ENCODE measurements around the gene PURA. TPM values are rescaled to one million over a fixed set of nuclear protein-coding genes. Genes with fewer than 3 reads are reported as not detected.
A peak's percentile ranks its signal among the peaks of the same experiment; 100 is the strongest.

Gene PURA
- total and polyA plus RNA-seq, 2 of the 4 experiments (the other 2 are of a cell fraction): 3.8 to 5.6 TPM

DNA sequence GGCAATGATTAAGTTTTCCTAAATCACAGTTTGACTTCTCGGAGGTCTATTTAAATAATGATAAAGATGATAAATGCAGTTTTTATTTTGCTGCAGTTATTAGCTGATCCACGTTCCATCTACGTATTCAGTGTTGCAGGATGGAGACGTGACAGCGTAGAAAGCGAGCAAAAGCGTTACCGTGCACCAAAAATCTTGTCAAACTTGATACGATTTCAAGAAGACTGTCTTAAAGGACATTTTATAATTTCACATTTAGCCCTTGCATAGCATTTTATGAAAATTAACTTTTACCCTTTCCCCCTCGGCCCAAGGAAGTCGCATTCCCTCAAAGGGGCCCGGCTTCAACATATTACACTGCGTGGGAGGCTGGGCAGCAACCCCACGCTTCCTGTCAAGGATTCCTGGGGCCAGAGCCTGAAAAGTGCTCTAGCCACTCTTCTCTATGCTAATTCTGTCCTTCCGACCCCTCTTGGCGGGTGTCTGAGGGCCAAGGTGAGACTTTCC is 7.1 kb upstream of the PURA start:
- H3K4me3 ChIP-seq (ENCODE audit: insufficient read depth, low read depth, low read length): peak overlapping the region; percentile 74
- peak overlapping the region; percentile 51; the same call in 1 of the 2 replicates for H3K18ac ChIP-seq (ENCODE audit: low read depth, low read length)
- peak overlapping the region; percentile 53 for H4K91ac ChIP-seq (ENCODE audit: insufficient read depth, low read depth, low read length)
- H3K4me2 ChIP-seq (ENCODE audit: low read depth, low read length): peak overlapping the region; percentile 55
- ATAC-seq (ENCODE audit: low read depth): no peak
- in situ Hi-C loops (cut with MboI; ENCODE audit: low sequenced_read_pairs) (loop anchor here (25.0 kb wide), 1 partner anchor 470 kb away; the partner anchor contains the start of gene CXXC5), dilution Hi-C loops (cut with HindIII; ENCODE audit: low sequenced_read_pairs, unreplicated experiment) (no loop called here), intact Hi-C loops (cut with micrococcal nuclease) (loop anchor here (1.0 kb wide), 1 partner anchor 38 kb away; no protein-coding TSS in a partner anchor)
- no peaks in the 10 kb centered on the region for H3K9me3 ChIP-seq (ENCODE audit: control insufficient read depth, insufficient read depth, low read length)
- no TSS peak for BruUV-seq (replicated peaks)
- no peak overlapping the region for H2BK20ac ChIP-seq (ENCODE audit: low read depth, low read length)
- H2BK120ac ChIP-seq (ENCODE audit: low read depth, low read length): peak overlapping the region; percentile 71
- peak overlapping the region; percentile 97 for H3K27ac ChIP-seq (ENCODE audit: insufficient read depth, low read length)
- peaks cover 1% of the 10 kb centered on the region; the same call in 1 of the 2 replicates for H3K9me1 ChIP-seq (ENCODE audit: insufficient read depth, low read length)
- H2BK5ac ChIP-seq (ENCODE audit: low read depth, low read length, poor library complexity, severe bottlenecking): peak overlapping the region; percentile 35
- peak overlapping the region; percentile 46 for H4K5ac ChIP-seq (ENCODE audit: low read depth, low read length)
- peak overlapping the region; percentile 91 for H3K9ac ChIP-seq (ENCODE audit: low read depth, low read length)
- peak overlapping the region; percentile 89 for H3K4ac ChIP-seq (ENCODE audit: low read depth, low read length)
- peak overlapping the region; percentile 68 for H3K23ac ChIP-seq (ENCODE audit: low read depth, low read length)
- peak overlapping the region; percentile 94 for H2AFZ ChIP-seq (replicated peaks; ENCODE audit: low read length, poor library complexity)
- no peak for DNase-seq
- peaks cover 2% of the 10 kb centered on the region for H3K27me3 ChIP-seq (ENCODE audit: control insufficient read depth, insufficient read depth, low read length)
- peak overlapping the region; percentile 87 for H3K14ac ChIP-seq (replicated peaks; ENCODE audit: low read depth, low read length)
- H4K20me1 ChIP-seq (ENCODE audit: insufficient read depth, low read length): peaks cover 4% of the 10 kb centered on the region; the same call in 1 of the 2 replicates
- peaks cover 3 to 28% of the 10 kb centered on the region in 2 experiments; a peak in 3 of 4 replicates for H3K79me1 ChIP-seq (ENCODE audit: low read depth in 1 of 2, low read length in 2 of 2)
- H2BK15ac ChIP-seq (ENCODE audit: low read depth, low read length): peak overlapping the region; percentile 8; the same call in 1 of the 3 replicates
- peak overlapping the region; percentile 83 for H2AK5ac ChIP-seq (ENCODE audit: low read depth, low read length)
- peak overlapping the region; percentile 92 to 97 for H4K8ac ChIP-seq (ENCODE audit: low read depth in 2 of 2, low read length in 2 of 2)
- H3K4me1 ChIP-seq (ENCODE audit: control insufficient read depth, insufficient read depth, low read length): peaks cover 4% of the 10 kb centered on the region
- ChIA-PET CTCF (interaction anchor here (1.0 to 1.2 kb wide), 2 partner anchors 39 to 48 kb away, joined by 3 to 4 read pairs; no protein-coding TSS in a partner anchor), POLR2A (ENCODE audit: unreplicated experiment) (interaction anchor here (0.6 to 1.4 kb wide), 3 partner anchors 12 to 25 kb away, joined by 3 to 14 read pairs (median 5); no protein-coding TSS in a partner anchor)
- peak overlapping the region; percentile 60; the same call in 1 of the 2 replicates for H3K56ac ChIP-seq (ENCODE audit: extremely low read depth, insufficient read depth, low read length)
- 80% methylated on average over 7 of the region's 16 CpGs; no CpG with 5 or more reads in 1 of the 2 experiments for WGBS, 2 experiments (ENCODE audit: extremely low coverage in 2 of 2, insufficient read length in 1 of 2)
- peak overlapping the region; percentile 92 for H2AK9ac ChIP-seq (replicated peaks; ENCODE audit: low read depth, low read length, poor library complexity)
- no peaks in the 10 kb centered on the region for H3K36me3 ChIP-seq (ENCODE audit: control insufficient read depth, insufficient read depth, low read length)
- no peak for TF ChIP-seq BHLHE40 (IDR thresholded peaks at IDR 0.05; ENCODE audit: low read depth, low read length)
- no peak for TF ChIP-seq SMC3 (IDR thresholded peaks at IDR 0.05; ENCODE audit: low read depth, low read length)
- TF ChIP-seq MXI1 (IDR thresholded peaks at IDR 0.05; ENCODE audit: borderline replicate concordance, low read depth, low read length): no peak
- TF ChIP-seq, protein P1, sequence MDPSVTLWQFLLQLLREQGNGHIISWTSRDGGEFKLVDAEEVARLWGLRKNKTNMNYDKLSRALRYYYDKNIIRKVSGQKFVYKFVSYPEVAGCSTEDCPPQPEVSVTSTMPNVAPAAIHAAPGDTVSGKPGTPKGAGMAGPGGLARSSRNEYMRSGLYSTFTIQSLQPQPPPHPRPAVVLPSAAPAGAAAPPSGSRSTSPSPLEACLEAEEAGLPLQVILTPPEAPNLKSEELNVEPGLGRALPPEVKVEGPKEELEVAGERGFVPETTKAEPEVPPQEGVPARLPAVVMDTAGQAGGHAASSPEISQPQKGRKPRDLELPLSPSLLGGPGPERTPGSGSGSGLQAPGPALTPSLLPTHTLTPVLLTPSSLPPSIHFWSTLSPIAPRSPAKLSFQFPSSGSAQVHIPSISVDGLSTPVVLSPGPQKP (IDR thresholded peaks at IDR 0.05; ENCODE audit: borderline replicate concordance, low read depth, low read length): no peak
- TF ChIP-seq, protein P2, sequence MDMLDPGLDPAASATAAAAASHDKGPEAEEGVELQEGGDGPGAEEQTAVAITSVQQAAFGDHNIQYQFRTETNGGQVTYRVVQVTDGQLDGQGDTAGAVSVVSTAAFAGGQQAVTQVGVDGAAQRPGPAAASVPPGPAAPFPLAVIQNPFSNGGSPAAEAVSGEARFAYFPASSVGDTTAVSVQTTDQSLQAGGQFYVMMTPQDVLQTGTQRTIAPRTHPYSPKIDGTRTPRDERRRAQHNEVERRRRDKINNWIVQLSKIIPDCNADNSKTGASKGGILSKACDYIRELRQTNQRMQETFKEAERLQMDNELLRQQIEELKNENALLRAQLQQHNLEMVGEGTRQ (IDR thresholded peaks at IDR 0.05; ENCODE audit: low read depth, low read length): no peak
- no peak for TF ChIP-seq RAD21 (IDR thresholded peaks at IDR 0.05; ENCODE audit: low read length)
- no peak for TF ChIP-seq POLR2A (IDR thresholded peaks at IDR 0.05; ENCODE audit: low read depth, low read length)
- no peak for TF ChIP-seq CEBPB (IDR thresholded peaks at IDR 0.05; ENCODE audit: low read depth, low read length)
- TF ChIP-seq CHD1 (IDR thresholded peaks at IDR 0.05; ENCODE audit: low read depth, low read length): no peak
- TF ChIP-seq RCOR1 (IDR thresholded peaks at IDR 0.05; ENCODE audit: insufficient replicate concordance, low read length): no peak
- TF ChIP-seq RFX5 (IDR thresholded peaks at IDR 0.05; ENCODE audit: low read depth, low read length): no peak
- TF ChIP-seq NFE2L2 (IDR thresholded peaks at IDR 0.05; ENCODE audit: low read depth, low read length): no peak
- TF ChIP-seq MAFK (IDR thresholded peaks at IDR 0.05; ENCODE audit: low read depth, low read length): no peak
- no peak for TF ChIP-seq FOS (IDR thresholded peaks at IDR 0.05; ENCODE audit: low read depth, low read length)
- no peak for TF ChIP-seq MAZ (IDR thresholded peaks at IDR 0.05; ENCODE audit: borderline replicate concordance, low read depth, low read length)
